ENCODE measurements around the gene KCNIP3. TPM values are rescaled to one million over a fixed set of nuclear protein-coding genes. Genes with fewer than 3 reads are reported as not detected.

KCNIP3 gene
- total and polyA plus RNA-seq, 2 donors (not counting 1 experiment from before 2014, with no cell fraction given), result not detected

GRCh38 chr2:95388856-95389244 is 91.7 kb downstream of the KCNIP3 start:
- Histone ChIP-seq H4K20me1 (ENCODE audit: control insufficient read depth, insufficient read depth, low read length, poor library complexity, severe bottlenecking) (no peaks in the 10 kb centered on the region), H3K27me3 (replicated peaks in 1 of 4; ENCODE audit: control extremely low read depth in 1 of 4, control insufficient read depth in 3 of 4, insufficient read depth in 4 of 4, low read length in 3 of 4) (peaks cover 0 to 3% (median 0%) of the 10 kb centered on the region in 4 experiments), H2AFZ (ENCODE audit: insufficient read depth, low read depth, low read length, poor library complexity, severe bottlenecking) (no peak overlapping the region), H3K27ac (ENCODE audit: low read length in 2 of 2) (no peak overlapping the region), H3K9ac (ENCODE audit: low read length) (no peak overlapping the region), H3K4me2 (replicated peaks; ENCODE audit: low read depth, low read length, poor library complexity, severe bottlenecking) (no peak overlapping the region), H3K36me3 (replicated peaks in 1 of 2; ENCODE audit: control extremely low read depth in 1 of 2, control insufficient read depth in 1 of 2, extremely low read depth in 1 of 2, insufficient read depth in 2 of 2, low read length in 1 of 2) (no peaks in the 10 kb centered on the region), H3K4me3 (ENCODE audit: control extremely low read depth in 1 of 5, extremely low read depth in 1 of 5, insufficient read depth in 1 of 5, low read depth in 2 of 5, low read length in 4 of 5) (no peak overlapping the region), H3K9me3 (ENCODE audit: control extremely low read depth in 1 of 3, control insufficient read depth in 2 of 3, insufficient read depth in 1 of 3, low read length in 2 of 3) (no peaks in the 10 kb centered on the region), H3K4me1 (ENCODE audit: control insufficient read depth in 2 of 2, insufficient read depth in 2 of 2, low read length in 2 of 2) (no peaks in the 10 kb centered on the region), H3K79me2 (ENCODE audit: control insufficient read depth, insufficient read depth, low read length) (no peaks in the 10 kb centered on the region)
- Mint-ChIP-seq H3K27me3 (peaks cover 3% of the 10 kb centered on the region), H3K27ac (no peak overlapping the region), H3K4me1 (no peaks in the 10 kb centered on the region), H3K4me3 (no peak overlapping the region), H3K9me3 (ENCODE audit: insufficient read depth) (no peaks in the 10 kb centered on the region)
- no peak for DNase-seq
- TF ChIP-seq CTCF (IDR thresholded peaks at IDR 0.05), result no peak
- TF ChIP-seq EZH2 (IDR thresholded peaks at IDR 0.05; ENCODE audit: borderline replicate concordance, insufficient read depth, low read depth, low read length, poor library complexity, severe bottlenecking), result no peak
- CTCF ChIA-PET, result interaction anchor here (0.7 kb wide), 1 partner anchor 14 kb away, joined by 3 read pairs; the partner anchor contains the start of gene FAHD2A
- no peak for ATAC-seq (ENCODE audit: low read depth)
- WGBS (ENCODE audit: insufficient coverage), result 47% methylated on average over 15 of the region's 15 CpGs
- POLR2A ChIA-PET, result no interaction called here
- intact Hi-C loops (cut with micrococcal nuclease), result no loop called here

GRCh38 chr2:95389245-95390119 is 92.3 kb downstream of the KCNIP3 start:
- Histone ChIP-seq H2AFZ (ENCODE audit: insufficient read depth, low read depth, low read length, poor library complexity, severe bottlenecking) (no peak overlapping the region), H3K4me2 (replicated peaks; ENCODE audit: low read depth, low read length, poor library complexity, severe bottlenecking) (no peak overlapping the region)
- intact Hi-C loops (cut with micrococcal nuclease), result no loop called here

More at GRCh38 chr2:95389245-95390119, 92.3 kb downstream of the KCNIP3 start:
- ChIA-PET CTCF (interaction anchor here (0.7 kb wide), 1 partner anchor 13 kb away, joined by 3 read pairs; the partner anchor contains the start of gene FAHD2A), POLR2A (no interaction called here)
- H3K4me3 Mint-ChIP-seq, result no peak overlapping the region
- Histone ChIP-seq H4K20me1 (ENCODE audit: control insufficient read depth, insufficient read depth, low read length, poor library complexity, severe bottlenecking) (no peaks in the 10 kb centered on the region), H3K27me3 (replicated peaks in 1 of 4; ENCODE audit: control extremely low read depth in 1 of 4, control insufficient read depth in 3 of 4, insufficient read depth in 4 of 4, low read length in 3 of 4) (peaks cover 0 to 3% (median 0%) of the 10 kb centered on the region in 4 experiments), H3K4me3 (ENCODE audit: control extremely low read depth in 1 of 5, extremely low read depth in 1 of 5, insufficient read depth in 1 of 5, low read depth in 2 of 5, low read length in 4 of 5) (no peak overlapping the region), H3K9ac (ENCODE audit: low read length) (no peak overlapping the region), H3K9me3 (ENCODE audit: control extremely low read depth in 1 of 3, control insufficient read depth in 2 of 3, insufficient read depth in 1 of 3, low read length in 2 of 3) (no peaks in the 10 kb centered on the region), H3K27ac (ENCODE audit: low read length in 2 of 2) (no peak overlapping the region), H3K36me3 (replicated peaks in 1 of 2; ENCODE audit: control extremely low read depth in 1 of 2, control insufficient read depth in 1 of 2, extremely low read depth in 1 of 2, insufficient read depth in 2 of 2, low read length in 1 of 2) (no peaks in the 10 kb centered on the region), H3K4me1 (ENCODE audit: control insufficient read depth in 2 of 2, insufficient read depth in 2 of 2, low read length in 2 of 2) (no peaks in the 10 kb centered on the region), H3K79me2 (ENCODE audit: control insufficient read depth, insufficient read depth, low read length) (no peaks in the 10 kb centered on the region)
- peak; percentile 27 for DNase-seq
- 62% methylated on average over 45 of the region's 46 CpGs for WGBS (ENCODE audit: insufficient coverage)
- no peak overlapping the region for H3K27ac Mint-ChIP-seq
- no peak for ATAC-seq (ENCODE audit: low read depth)
- H3K9me3 Mint-ChIP-seq (ENCODE audit: insufficient read depth), result no peaks in the 10 kb centered on the region
- TF ChIP-seq EZH2 (IDR thresholded peaks at IDR 0.05; ENCODE audit: borderline replicate concordance, insufficient read depth, low read depth, low read length, poor library complexity, severe bottlenecking), result no peak
- TF ChIP-seq CTCF (IDR thresholded peaks at IDR 0.05), result peak; percentile 57
- H3K27me3 Mint-ChIP-seq, result no peaks in the 10 kb centered on the region
- no peaks in the 10 kb centered on the region for H3K4me1 Mint-ChIP-seq

All from B cell (primary cell).